HUES48 (cell line): ENCODE results near the gene PLBD2.

Experiments used
- H3K27ac ChIP-seq: one replicate; pipeline ENCODE4 v1.7.0; 2013; ENCODE audit warnings: low read depth, low read length, inconsistent platforms
- H3K27me3 ChIP-seq: 2 replicates; pipeline ENCODE4 v1.6.1; 2013; ENCODE audit warnings: mild to moderate bottlenecking, low read length; ENCODE audit not compliant: control insufficient read depth, insufficient read depth
- H3K36me3 ChIP-seq: 2 replicates; pipeline ENCODE4 v1.6.1; 2013; ENCODE audit warnings: low read length; ENCODE audit not compliant: control insufficient read depth, insufficient read depth
- H3K4me1 ChIP-seq: 2 replicates; pipeline ENCODE4 v1.6.1; 2013; ENCODE audit warnings: mild to moderate bottlenecking, low read length; ENCODE audit not compliant: control insufficient read depth, insufficient read depth
- H3K4me3 ChIP-seq: 2 replicates; pipeline ENCODE4 v1.5.1; 2013; ENCODE audit warnings: mild to moderate bottlenecking, low read depth, low read length
- H3K9ac ChIP-seq: 2 replicates; pipeline ENCODE4 v1.6.1; 2013; ENCODE audit warnings: mild to moderate bottlenecking, low read depth, low read length, moderate library complexity
- H3K9me3 ChIP-seq: 2 replicates; pipeline ENCODE4 v1.6.1; 2013; ENCODE audit warnings: low read length; ENCODE audit not compliant: control insufficient read depth, insufficient read depth

The PLBD2 gene

GRCh38 chr12:113358381-113359132 lies at the start of gene PLBD2:
Gene PLBD2 (plus strand): TSS chr12:113358587. CDS start chr12:113358601, 14 bp downstream.
- no peaks in the 10 kb centered on the region for H3K9me3 ChIP-seq
- H3K4me1 ChIP-seq: peaks cover 7% of the 10 kb centered on the region; the same call in 1 of the 2 replicates
- peak within 1 kb of the TSS; percentile 86 for H3K4me3 ChIP-seq
- peak within 1 kb of the TSS; percentile 20 for H3K27ac ChIP-seq
- no peaks in the 10 kb centered on the region for H3K27me3 ChIP-seq
- peak within 1 kb of the TSS; percentile 56 for H3K9ac ChIP-seq
- H3K36me3 ChIP-seq: 0 out of 2 replicates have a peak, but pooled peaks cover 2% of the 10 kb centered on the region

GRCh38 chr12:113310489-113310888 lies 47.9 kb upstream of the PLBD2 start:
- Histone ChIP-seq H3K9ac (no peak overlapping the region), H3K4me3 (no peak overlapping the region), H3K27me3 (no peaks in the 10 kb centered on the region), H3K27ac (no peak overlapping the region), H3K9me3 (no peaks in the 10 kb centered on the region), H3K4me1 (no peaks in the 10 kb centered on the region), H3K36me3 (peaks cover 7% of the 10 kb centered on the region)

- Histone ChIP-seq H3K9ac (no peak overlapping the region), H3K36me3 (peaks cover 12% of the 10 kb centered on the region), H3K4me1 (no peaks in the 10 kb centered on the region), H3K9me3 (no peaks in the 10 kb centered on the region), H3K27ac (no peak overlapping the region), H3K27me3 (no peaks in the 10 kb centered on the region), H3K4me3 (no peak overlapping the region)
These were observed 44.3 kb upstream of the PLBD2 start for GRCh38 chr12:113314121-113314529.

- no peak overlapping the region for H3K9ac ChIP-seq
- H3K36me3 ChIP-seq: peaks cover 12% of the 10 kb centered on the region
- no peak overlapping the region for H3K4me3 ChIP-seq
- H3K4me1 ChIP-seq: no peaks in the 10 kb centered on the region
- no peaks in the 10 kb centered on the region for H3K9me3 ChIP-seq
- no peak overlapping the region for H3K27ac ChIP-seq
- no peaks in the 10 kb centered on the region for H3K27me3 ChIP-seq
These were observed 43.0 kb upstream of the PLBD2 start for GRCh38 chr12:113315358-113315757.

- Histone ChIP-seq H3K27ac (no peak overlapping the region), H3K9me3 (no peaks in the 10 kb centered on the region), H3K4me3 (no peak overlapping the region), H3K36me3 (peaks cover 12% of the 10 kb centered on the region), H3K27me3 (no peaks in the 10 kb centered on the region), H3K9ac (no peak overlapping the region), H3K4me1 (no peaks in the 10 kb centered on the region)
These were observed 42.2 kb upstream of the PLBD2 start for GRCh38 chr12:113316155-113316554.

GRCh38 chr12:113317122-113317521 lies 41.3 kb upstream of the PLBD2 start:
- H3K27me3 ChIP-seq: no peaks in the 10 kb centered on the region
- H3K9ac ChIP-seq: no peak overlapping the region
- H3K9me3 ChIP-seq: no peaks in the 10 kb centered on the region
- H3K4me3 ChIP-seq: no peak overlapping the region
- H3K36me3 ChIP-seq: peaks cover 12% of the 10 kb centered on the region
- H3K4me1 ChIP-seq: no peaks in the 10 kb centered on the region
- H3K27ac ChIP-seq: no peak overlapping the region

- no peaks in the 10 kb centered on the region for H3K9me3 ChIP-seq
- no peak overlapping the region for H3K27ac ChIP-seq
- no peak overlapping the region for H3K4me3 ChIP-seq
- no peak overlapping the region for H3K9ac ChIP-seq
- H3K27me3 ChIP-seq: no peaks in the 10 kb centered on the region
- H3K4me1 ChIP-seq: no peaks in the 10 kb centered on the region
- peaks cover 12% of the 10 kb centered on the region for H3K36me3 ChIP-seq
These were observed 40.2 kb upstream of the PLBD2 start for GRCh38 chr12:113318046-113318656.

GRCh38 chr12:113318900-113319628 lies 39.3 kb upstream of the PLBD2 start:
- Histone ChIP-seq H3K27ac (no peak overlapping the region), H3K4me3 (no peak overlapping the region), H3K9ac (no peak overlapping the region), H3K4me1 (no peaks in the 10 kb centered on the region), H3K27me3 (no peaks in the 10 kb centered on the region), H3K9me3 (no peaks in the 10 kb centered on the region), H3K36me3 (peaks cover 12% of the 10 kb centered on the region)

- Histone ChIP-seq H3K4me3 (no peak overlapping the region), H3K27me3 (no peaks in the 10 kb centered on the region), H3K4me1 (no peaks in the 10 kb centered on the region), H3K27ac (no peak overlapping the region), H3K36me3 (peaks cover 12% of the 10 kb centered on the region), H3K9ac (no peak overlapping the region), H3K9me3 (no peaks in the 10 kb centered on the region)
These were observed 38.0 kb upstream of the PLBD2 start for GRCh38 chr12:113320401-113320800.

GRCh38 chr12:113322343-113322742 lies 36.0 kb upstream of the PLBD2 start:
- no peak overlapping the region for H3K9ac ChIP-seq
- no peaks in the 10 kb centered on the region for H3K9me3 ChIP-seq
- no peaks in the 10 kb centered on the region for H3K4me1 ChIP-seq
- no peak overlapping the region for H3K27ac ChIP-seq
- peaks cover 12% of the 10 kb centered on the region for H3K36me3 ChIP-seq
- no peaks in the 10 kb centered on the region for H3K27me3 ChIP-seq
- no peak overlapping the region for H3K4me3 ChIP-seq

- Histone ChIP-seq H3K9ac (no peak overlapping the region), H3K9me3 (no peaks in the 10 kb centered on the region), H3K27ac (no peak overlapping the region), H3K4me1 (no peaks in the 10 kb centered on the region), H3K4me3 (no peak overlapping the region), H3K27me3 (no peaks in the 10 kb centered on the region), H3K36me3 (no peaks in the 10 kb centered on the region)
These were observed 32.5 kb upstream of the PLBD2 start for GRCh38 chr12:113325916-113326315.
